ENCODE data around the gene CNOT2.

The CNOT2 gene

GRCh38 chr12:70258605-70259403 is 15.6 kb downstream of the CNOT2 start:
- TF ChIP-seq CTCF (IDR thresholded peaks at IDR 0.05; ENCODE audit: insufficient read depth, missing control alignments) = no peak
- no peak for FAIRE-seq

GRCh38 chr12:70260646-70261045 is 17.4 kb downstream of the CNOT2 start:
- no peak for TF ChIP-seq CTCF (IDR thresholded peaks at IDR 0.05; ENCODE audit: insufficient read depth, missing control alignments)
- DNase-seq (ENCODE audit: insufficient read length, low spot score) = no peak
- no peak for FAIRE-seq

More at GRCh38 chr12:70258605-70259403, 15.6 kb downstream of the CNOT2 start:
- no peak for DNase-seq (ENCODE audit: insufficient read length, low spot score)

GRCh38 chr12:70264067-70264867 is 21.0 kb downstream of the CNOT2 start:
- FAIRE-seq (no peak), DNase-seq (ENCODE audit: insufficient read length, low spot score) (no peak)
- TF ChIP-seq CTCF (IDR thresholded peaks at IDR 0.05; ENCODE audit: insufficient read depth, missing control alignments) = no peak

- FAIRE-seq = no peak
Measured at GRCh38 chr12:70265132-70265531, 21.9 kb downstream of the CNOT2 start.

GRCh38 chr12:70267550-70267949 is 24.3 kb downstream of the CNOT2 start:
- TF ChIP-seq CTCF (IDR thresholded peaks at IDR 0.05; ENCODE audit: insufficient read depth, missing control alignments) = no peak
- FAIRE-seq = no peak
- DNase-seq (ENCODE audit: insufficient read length, low spot score) = no peak

More at GRCh38 chr12:70265132-70265531, 21.9 kb downstream of the CNOT2 start:
- no peak for DNase-seq (ENCODE audit: insufficient read length, low spot score)
- no peak for TF ChIP-seq CTCF (IDR thresholded peaks at IDR 0.05; ENCODE audit: insufficient read depth, missing control alignments)

- FAIRE-seq (no peak), DNase-seq (ENCODE audit: insufficient read length, low spot score) (no peak)
- no peak for TF ChIP-seq CTCF (IDR thresholded peaks at IDR 0.05; ENCODE audit: insufficient read depth, missing control alignments)
Measured at GRCh38 chr12:70268972-70269371, 25.7 kb downstream of the CNOT2 start.
